Hematopoietic multipotent progenitor cell treated with erythropoietin and hydrocortisone succinate and interleukin-3 and kit ligand, for 15 days (in vitro differentiated cells): Measurements from ENCODE around the gene LRFN3.
"Not testable (repeated sequence)": the region's sequence is repeated elsewhere in the genome, so short reads cannot be mapped to it uniquely, and the experiment has no call there.

ENCODE experiments used
- DNase-seq: peaks from one replicate; pipeline ENCODE4 v3.0.0-alpha.2; 2015; ENCODE audit warnings: low spot score

LRFN3 gene

DNA sequence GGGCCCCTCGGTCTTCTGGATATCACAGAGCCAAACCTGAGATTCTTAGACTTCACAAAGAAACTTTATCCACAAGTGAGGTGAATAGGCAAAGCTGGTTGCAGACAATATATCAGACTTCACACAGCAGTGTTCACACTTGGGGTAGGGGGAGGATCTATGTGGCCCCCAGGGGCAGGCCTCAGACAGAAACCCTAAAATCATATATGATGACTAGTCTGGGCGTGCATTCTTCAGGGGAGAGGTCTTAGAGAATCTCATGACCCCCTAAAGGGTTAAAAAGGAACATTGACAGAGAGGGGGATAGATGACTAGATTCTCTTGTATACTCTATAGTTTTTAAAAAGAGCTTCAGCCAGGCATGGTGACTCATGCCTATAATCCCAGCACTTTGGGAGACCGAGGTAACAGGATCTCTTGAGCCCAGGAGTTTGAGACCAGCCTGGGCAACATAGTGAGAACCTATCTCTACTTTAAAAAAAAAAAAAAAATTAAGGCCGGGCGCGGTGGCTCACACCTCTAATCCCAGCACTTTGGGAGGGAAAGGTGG, 30.9 kb upstream of the LRFN3 start:
- no peak for DNase-seq

- DNase-seq = no peak
Observed at GRCh38 chr19:35907377-35907745, 28.8 kb upstream of the LRFN3 start.

DNA sequence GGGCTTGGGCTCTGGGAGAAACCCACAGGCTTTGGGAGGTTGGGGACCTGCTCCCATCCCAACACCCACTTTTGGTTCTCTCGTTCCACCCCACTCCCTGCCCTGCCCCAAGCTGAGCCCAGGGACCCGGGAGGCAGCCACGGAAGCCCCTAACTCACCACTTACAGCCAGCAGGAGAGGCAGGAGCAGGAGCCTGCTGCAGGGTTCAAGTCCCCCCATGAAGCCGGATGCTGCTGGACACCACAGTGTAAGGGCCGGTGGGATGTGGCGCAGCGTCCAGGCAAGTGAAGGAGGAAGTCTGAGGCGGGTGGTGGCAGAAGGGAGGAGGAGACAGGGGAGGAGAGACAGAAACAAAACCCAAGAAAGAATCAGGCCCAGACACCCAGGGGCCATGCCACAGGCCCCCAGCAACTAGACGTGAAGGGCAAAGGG, 28.1 kb upstream of the LRFN3 start, which contains the start of gene TYROBP:
TSS of gene TYROBP (minus strand) at position 286 of the 432 bp plus-strand sequence. CDS start at position 219, 67 bp downstream.
- DNase-seq = no peak

GRCh38 chr19:35908973-35909683, 27.0 kb upstream of the LRFN3 start:
- no peak for DNase-seq

GRCh38 chr19:35909684-35910035, 26.5 kb upstream of the LRFN3 start:
- no peak for DNase-seq

DNA sequence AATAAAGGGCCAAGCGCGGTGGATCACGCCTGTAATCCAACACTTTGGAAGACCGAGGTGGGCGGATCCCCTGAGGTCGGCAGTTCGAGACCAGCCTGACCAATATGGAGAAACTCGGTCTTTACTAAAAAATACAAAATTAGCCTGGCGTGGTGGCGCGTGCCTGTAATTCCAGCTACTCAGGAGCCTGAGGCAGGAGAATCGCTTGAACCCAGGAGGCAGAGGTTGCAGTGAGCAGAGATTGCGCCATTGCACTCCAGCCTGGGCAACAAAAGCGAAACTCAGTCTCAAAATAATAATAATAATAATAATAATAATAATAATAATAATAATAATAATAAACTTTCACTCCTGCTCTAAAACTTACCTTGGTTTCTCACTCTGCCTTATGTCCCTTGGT, 25.8 kb upstream of the LRFN3 start:
- DNase-seq = not testable (repeated sequence)

GRCh38 chr19:35911173-35911572, 25.0 kb upstream of the LRFN3 start:
- DNase-seq = no peak

- no peak for DNase-seq
Observed at GRCh38 chr19:35911790-35912189, 24.4 kb upstream of the LRFN3 start.

- DNase-seq = no peak
Observed at GRCh38 chr19:35913589-35913988, 22.6 kb upstream of the LRFN3 start.

GRCh38 chr19:35915443-35915842, 20.7 kb upstream of the LRFN3 start:
- DNase-seq = no peak

DNA sequence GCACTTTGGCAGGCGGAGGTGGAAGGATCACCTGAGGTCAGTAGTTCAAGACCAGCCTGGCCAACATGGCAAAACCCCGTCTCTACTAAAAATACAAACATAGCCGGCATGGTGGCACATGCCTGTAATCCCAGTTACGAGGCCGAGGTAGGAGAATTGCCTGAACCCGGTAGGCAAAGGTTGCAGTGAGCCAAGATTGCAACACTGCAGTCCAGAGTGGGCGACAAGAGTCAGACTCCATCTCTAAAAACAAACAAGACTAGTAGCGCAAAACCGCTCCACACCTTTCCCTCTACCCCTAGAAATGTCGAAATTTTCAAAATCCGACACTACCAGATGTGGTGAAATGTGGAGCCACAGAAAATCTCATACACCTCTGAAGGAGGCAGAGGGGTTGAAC, 16.9 kb upstream of the LRFN3 start:
- DNase-seq = no peak

GRCh38 chr19:35921012-35921411, 15.2 kb upstream of the LRFN3 start:
- no peak for DNase-seq

DNA sequence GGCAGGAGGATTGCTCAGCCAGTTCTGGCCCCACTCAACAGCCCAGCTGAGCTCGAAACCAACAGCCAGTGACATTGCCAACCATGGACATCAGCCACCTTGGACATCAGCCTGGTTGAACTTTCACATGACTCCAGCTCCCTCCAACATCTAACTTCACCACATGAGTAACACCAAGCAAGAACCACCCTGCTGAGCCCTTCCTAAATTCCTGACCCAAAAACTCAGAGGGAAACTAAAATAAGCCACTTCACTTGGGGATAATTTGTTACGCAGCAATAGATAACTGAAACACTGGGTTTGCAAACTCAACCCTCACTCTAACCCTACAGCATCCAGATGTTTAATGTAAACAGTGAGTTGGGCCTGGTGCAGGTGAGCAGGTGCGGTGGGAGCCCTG, 10.7 kb upstream of the LRFN3 start:
- DNase-seq = no peak

- no peak for DNase-seq
Observed at GRCh38 chr19:35928507-35928906, 7.7 kb upstream of the LRFN3 start.

- DNase-seq = no peak
Observed at GRCh38 chr19:35929876-35930275, 6.3 kb upstream of the LRFN3 start.

GRCh38 chr19:35931161-35931873, 4.9 kb upstream of the LRFN3 start:
- peak; percentile 99 for DNase-seq

- DNase-seq = no peak
Observed at GRCh38 chr19:35931874-35932202, 4.3 kb upstream of the LRFN3 start.

DNA sequence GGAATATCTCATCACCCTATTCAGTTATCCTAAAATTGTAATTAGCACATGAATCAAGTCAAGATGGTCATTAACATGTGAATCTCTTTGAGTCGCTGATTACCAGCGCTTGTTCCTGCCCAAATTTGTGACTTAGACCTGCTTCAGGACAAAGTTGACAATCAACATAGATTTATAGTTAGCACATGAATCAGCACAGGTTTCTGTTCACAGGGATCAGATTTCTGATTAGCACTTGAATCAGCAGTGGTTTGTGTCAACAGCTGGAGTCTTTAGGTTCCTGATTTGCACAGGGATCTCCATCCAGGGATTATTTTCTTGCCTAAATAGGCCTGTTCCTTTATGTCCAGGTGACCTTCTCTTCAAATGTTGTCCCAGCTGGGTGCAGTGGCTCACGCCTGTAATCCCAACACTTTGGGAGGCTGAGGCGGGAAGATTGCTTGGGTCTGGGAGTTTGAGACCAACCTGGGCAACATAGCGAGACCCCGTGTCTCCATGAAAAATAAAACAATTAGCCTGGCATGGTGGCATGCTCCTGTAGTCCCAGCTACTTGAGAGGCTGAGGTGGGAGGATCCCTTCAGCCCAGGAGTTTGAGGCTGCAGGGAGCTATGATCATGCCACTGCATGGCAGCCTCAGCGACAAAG, 3.8 kb upstream of the LRFN3 start:
- no peak for DNase-seq

DNA sequence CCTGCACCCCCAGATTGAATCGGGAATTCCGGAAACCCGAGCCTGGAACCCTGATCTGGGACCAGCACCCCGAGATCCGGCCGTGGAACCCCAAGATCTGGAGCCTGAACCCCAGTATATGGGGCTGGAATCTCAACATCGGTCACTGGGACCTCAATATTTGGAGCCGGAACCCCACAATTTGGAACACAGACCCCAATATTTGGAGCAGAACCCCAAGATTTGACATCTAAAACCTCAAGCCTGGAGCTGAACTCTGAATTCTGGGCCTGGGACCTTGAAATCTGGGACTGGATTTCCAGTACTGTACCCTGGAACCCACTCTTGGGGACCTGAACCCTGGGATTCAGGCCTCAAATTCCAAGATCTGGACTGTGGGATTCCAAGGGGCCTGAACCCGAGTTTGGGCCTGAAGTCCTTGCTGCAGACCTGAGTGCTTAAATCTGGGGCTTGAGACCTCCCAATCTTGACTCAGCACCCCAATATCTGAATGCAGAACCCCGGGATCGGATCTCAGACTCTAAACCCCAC, 629 bp downstream of the LRFN3 start:
- DNase-seq = no peak

DNA sequence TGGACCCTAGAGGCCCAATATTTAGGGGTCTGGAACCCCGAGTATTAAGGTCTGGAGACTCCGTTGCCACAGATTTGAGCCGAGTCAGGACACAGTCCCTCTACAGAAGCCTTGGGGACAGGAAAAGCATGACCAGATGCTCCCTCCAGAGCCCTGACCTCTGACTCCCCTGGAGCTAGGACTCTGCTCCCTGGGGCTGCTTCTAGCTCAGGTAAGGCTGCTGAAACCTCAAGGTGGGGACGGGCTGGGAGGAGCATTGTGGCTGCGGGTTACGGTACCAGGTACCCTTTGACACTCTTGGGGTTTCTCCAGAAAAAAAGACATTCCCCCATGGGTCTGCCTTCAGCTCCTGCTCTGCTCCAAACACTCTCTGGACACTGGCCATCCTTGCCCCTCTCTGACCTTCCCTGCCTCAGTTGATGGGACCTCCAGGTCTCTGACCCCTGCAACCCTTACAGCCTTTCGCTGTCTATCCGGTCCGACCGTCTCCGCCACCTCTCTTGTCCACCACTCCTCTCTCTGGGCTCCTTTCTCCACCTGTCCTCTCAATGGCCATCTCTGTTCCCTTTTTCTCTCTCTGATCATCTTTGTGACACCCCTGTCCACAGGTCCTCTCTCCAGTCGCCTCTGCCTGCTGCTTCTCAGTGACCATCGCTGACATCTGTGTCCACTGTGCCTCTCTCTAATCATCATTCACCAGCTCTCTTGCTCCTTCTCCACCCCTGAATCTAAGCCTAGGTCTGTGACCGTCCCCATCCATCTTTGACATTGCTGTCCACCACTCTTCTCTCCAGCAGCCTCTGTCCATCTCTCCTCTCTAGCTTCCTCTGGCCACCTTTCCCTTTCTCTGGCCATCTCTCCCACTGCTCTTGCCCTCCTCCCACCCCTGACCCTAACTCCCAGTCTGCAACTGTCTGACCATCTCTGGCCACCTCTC, 1.4 kb downstream of the LRFN3 start:
- DNase-seq = no peak
